RWPE2 (cell line): ENCODE measurements around the gene PRKACA.

Experiments
- ATAC-seq: fragments of 200-7000 bp; cut with Tn5 transposase; 3 replicates; pipeline ENCODE4 v1.9.1; 2021; ENCODE audit warnings: low read depth
- DNase-seq: peaks from one replicate; pipeline ENCODE4 v3.0.0-alpha.2; 2020; ENCODE audit warnings: low spot score
- H3K27ac ChIP-seq: fragments of 450-650 bp; 2 replicates; pipeline ENCODE4 v1.5.1; 2017; ENCODE audit warnings: mild to moderate bottlenecking; ENCODE audit not compliant: poor library complexity, severe bottlenecking
- H3K27me3 ChIP-seq: fragments of 250-450 bp; sonication (Bioruptor Pico); 2 replicates; pipeline ENCODE4 v1.5.1; 2021; ENCODE audit warnings: mild to moderate bottlenecking, moderate library complexity; ENCODE audit not compliant: insufficient read depth, poor library complexity, severe bottlenecking
- H3K36me3 ChIP-seq: fragments of 250-450 bp; sonication (Bioruptor Pico); 2 replicates; pipeline ENCODE4 v1.5.1; 2020; ENCODE audit warnings: low read depth, mild to moderate bottlenecking, moderate library complexity
- H3K4me1 ChIP-seq: fragments of 250-450 bp; sonication (Bioruptor Pico); 2 replicates; pipeline ENCODE4 v1.5.1; 2021; ENCODE audit warnings: mild to moderate bottlenecking, moderate library complexity; ENCODE audit not compliant: insufficient read depth, poor library complexity, severe bottlenecking
- H3K4me3 ChIP-seq: fragments of 250-450 bp; sonication (Bioruptor Pico); 2 replicates; pipeline ENCODE4 v1.5.1; 2021; ENCODE audit warnings: mild to moderate bottlenecking, moderate library complexity; ENCODE audit not compliant: severe bottlenecking
- H3K9me3 ChIP-seq: fragments of 250-450 bp; sonication (Bioruptor Pico); 2 replicates; pipeline ENCODE4 v1.5.1; 2021; ENCODE audit warnings: mild to moderate bottlenecking, moderate library complexity; ENCODE audit not compliant: severe bottlenecking
- TF ChIP-seq, protein P1 (sequence below): fragments of 450-650 bp; IDR thresholded peaks from one replicate; pipeline ENCODE4 v1.5.1; 2017; ENCODE audit warnings: mild to moderate bottlenecking, moderate library complexity; ENCODE audit not compliant: poor library complexity, severe bottlenecking

Gene PRKACA

DNA sequence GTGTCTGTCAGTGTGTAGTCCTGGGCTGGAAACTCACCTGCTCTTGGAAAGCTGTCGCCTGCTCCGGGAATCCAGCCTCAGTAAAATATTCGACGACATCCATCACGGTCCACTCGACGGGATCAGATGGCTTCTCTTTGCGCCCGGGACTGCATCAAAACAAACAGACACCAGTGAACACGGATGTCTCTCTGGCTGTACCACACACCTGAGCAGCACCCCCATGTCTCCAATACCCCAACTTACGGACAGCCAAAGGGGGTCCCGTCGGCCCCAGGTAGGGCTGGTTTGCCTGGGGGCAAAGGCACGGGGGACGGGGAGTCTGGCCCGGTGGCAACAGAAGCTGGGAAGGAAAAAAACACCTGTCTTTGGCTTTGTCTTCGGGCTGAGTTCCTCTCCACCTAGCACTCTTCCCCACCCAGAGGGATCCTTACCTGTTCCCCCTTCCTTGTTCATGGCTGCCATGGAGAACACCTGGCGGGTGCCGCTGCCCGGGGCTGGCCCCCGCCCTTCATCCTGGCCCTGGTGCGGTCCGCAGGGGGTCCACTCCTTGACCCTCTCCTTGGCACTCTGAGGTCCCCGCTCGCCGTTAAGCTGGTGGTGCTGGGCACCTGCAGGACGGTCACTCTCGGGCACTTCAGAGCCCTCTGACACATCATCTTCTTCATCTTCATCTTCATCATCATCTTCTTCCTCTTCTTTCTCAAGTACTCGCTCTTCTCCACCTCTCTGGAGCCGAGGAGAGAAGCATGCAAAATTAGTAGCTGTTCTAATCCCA is 28.7 kb downstream of the PRKACA start:
- H3K36me3 ChIP-seq: peaks cover 20% of the 10 kb centered on the region

DNA sequence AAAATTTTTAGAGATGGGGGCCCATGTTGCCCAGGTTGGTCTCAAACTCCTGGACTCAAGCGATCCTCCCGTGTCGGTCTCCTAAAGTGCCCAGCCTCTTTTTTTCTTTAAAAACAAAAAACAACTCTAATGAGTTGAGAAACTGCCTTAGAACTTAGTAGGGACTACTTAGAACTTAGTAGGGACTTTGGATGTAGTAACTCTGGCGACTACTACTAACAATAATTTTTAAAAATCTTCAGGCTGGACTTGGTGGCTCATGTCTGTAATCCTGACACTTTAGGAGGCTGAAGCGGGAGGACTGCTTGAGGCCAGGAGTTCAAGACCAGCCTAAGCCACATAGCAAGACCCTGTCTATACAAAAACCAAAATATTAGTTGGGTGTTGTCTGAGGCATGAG is 31.5 kb downstream of the PRKACA start:
- no peaks in the 10 kb centered on the region for H3K4me1 ChIP-seq
- TF ChIP-seq, protein P1, sequence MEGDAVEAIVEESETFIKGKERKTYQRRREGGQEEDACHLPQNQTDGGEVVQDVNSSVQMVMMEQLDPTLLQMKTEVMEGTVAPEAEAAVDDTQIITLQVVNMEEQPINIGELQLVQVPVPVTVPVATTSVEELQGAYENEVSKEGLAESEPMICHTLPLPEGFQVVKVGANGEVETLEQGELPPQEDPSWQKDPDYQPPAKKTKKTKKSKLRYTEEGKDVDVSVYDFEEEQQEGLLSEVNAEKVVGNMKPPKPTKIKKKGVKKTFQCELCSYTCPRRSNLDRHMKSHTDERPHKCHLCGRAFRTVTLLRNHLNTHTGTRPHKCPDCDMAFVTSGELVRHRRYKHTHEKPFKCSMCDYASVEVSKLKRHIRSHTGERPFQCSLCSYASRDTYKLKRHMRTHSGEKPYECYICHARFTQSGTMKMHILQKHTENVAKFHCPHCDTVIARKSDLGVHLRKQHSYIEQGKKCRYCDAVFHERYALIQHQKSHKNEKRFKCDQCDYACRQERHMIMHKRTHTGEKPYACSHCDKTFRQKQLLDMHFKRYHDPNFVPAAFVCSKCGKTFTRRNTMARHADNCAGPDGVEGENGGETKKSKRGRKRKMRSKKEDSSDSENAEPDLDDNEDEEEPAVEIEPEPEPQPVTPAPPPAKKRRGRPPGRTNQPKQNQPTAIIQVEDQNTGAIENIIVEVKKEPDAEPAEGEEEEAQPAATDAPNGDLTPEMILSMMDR: no peak
- no peaks in the 10 kb centered on the region for H3K9me3 ChIP-seq
- DNase-seq: no peak
- ATAC-seq: no peak
- no peak overlapping the region for H3K4me3 ChIP-seq
- no peaks in the 10 kb centered on the region for H3K27me3 ChIP-seq
- H3K36me3 ChIP-seq: peaks cover 20% of the 10 kb centered on the region
- no peak overlapping the region for H3K27ac ChIP-seq

More for the DNA sequence above, 28.7 kb downstream of the PRKACA start:
- TF ChIP-seq, protein P1: no peak
- no peak for DNase-seq
- no peaks in the 10 kb centered on the region for H3K4me1 ChIP-seq
- H3K9me3 ChIP-seq: no peaks in the 10 kb centered on the region
- H3K27ac ChIP-seq: no peak overlapping the region
- H3K27me3 ChIP-seq: no peaks in the 10 kb centered on the region
- peak overlapping the region; percentile 64 for H3K4me3 ChIP-seq
- ATAC-seq: no peak

DNA sequence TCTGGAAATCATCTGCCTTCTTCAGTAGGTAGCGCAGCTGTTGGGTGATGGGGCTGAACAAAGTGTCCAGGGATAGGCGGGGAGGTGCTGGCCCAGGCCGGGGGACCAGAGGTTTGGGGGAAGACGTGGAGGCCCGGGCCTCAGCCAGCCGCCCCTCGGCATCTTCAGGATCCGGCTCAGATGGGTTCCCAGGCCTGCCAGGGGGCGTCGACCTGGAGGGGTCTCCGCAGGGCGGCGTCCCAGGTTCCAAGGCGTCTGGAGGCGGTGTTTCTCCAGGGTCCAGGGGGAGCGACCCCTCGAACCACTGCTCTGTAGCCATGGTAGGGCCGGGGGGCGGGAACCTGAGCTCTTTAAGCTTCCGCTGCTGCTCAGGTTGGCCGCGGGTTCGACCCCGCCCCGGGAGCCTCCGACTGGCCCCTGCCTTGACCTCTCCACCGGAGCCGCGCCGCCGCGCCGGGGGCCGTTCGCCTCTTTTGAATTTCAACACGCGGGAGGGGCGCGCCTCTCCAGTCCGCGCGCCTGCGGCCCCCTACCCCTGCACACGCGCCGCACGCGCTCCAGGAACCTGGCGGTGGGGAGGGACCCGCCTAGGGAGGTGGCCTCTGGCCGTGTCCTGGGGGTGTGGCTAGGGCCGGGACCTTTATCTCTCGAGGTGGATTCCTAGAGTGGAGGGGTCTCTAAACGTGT is 32.1 kb downstream of the PRKACA start, which contains the start of gene C19orf67:
Gene C19orf67 (minus strand): TSS at position 475 of the 687 bp plus-strand sequence. CDS start 156 bp downstream, at position 319.
- no peaks in the 10 kb centered on the region for H3K4me1 ChIP-seq

DNA sequence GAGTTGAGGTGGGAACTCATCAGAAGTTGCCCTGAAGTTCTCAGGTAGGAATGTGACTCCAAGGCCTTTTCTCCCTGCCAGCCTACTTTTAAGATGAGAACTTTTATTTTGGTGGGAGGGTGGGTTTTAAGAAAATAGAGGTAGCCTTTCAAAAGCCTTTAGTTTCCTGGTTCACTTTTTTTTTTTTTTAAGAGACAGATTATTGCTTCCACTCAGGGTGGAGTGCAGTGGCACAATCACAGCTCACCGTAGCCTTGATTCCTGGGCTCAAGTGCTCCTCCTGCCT is 34.9 kb downstream of the PRKACA start:
- H3K27ac ChIP-seq: no peak overlapping the region
- DNase-seq (no peak), ATAC-seq (no peak)
- H3K4me1 ChIP-seq: no peaks in the 10 kb centered on the region
- no peaks in the 10 kb centered on the region for H3K27me3 ChIP-seq
- H3K36me3 ChIP-seq: peaks cover 3% of the 10 kb centered on the region
- peak overlapping the region; percentile 62 for H3K4me3 ChIP-seq
- no peaks in the 10 kb centered on the region for H3K9me3 ChIP-seq
- TF ChIP-seq, protein P1: no peak

More for the DNA sequence above, 32.1 kb downstream of the PRKACA start, which contains the start of gene C19orf67:
- H3K9me3 ChIP-seq: no peaks in the 10 kb centered on the region
- H3K4me3 ChIP-seq: no peak within 1 kb of the TSS
- no peak within 1 kb of the TSS for H3K27ac ChIP-seq
- H3K27me3 ChIP-seq: no peaks in the 10 kb centered on the region
- peaks cover 20% of the 10 kb centered on the region for H3K36me3 ChIP-seq
- TF ChIP-seq, protein P1: no peak
- DNase-seq (no peak), ATAC-seq (no peak)
